ENCODE measurements around the gene PKNOX1. TPM values are rescaled to one million over a fixed set of nuclear protein-coding genes. Genes with fewer than 3 reads are reported as not detected.
A peak's percentile ranks its signal among the peaks of the same experiment; 100 is the strongest.

The PKNOX1 gene
- total RNA-seq, 1 experiment from 2014 or later = 15.0 TPM

- BruUV-seq (replicated peaks) = no TSS peak
- H3K4me1 Mint-ChIP-seq (ENCODE audit: insufficient read depth, unreplicated experiment) = peaks cover 7% of the 10 kb centered on the region
- no peak overlapping the region for H3K27ac Mint-ChIP-seq (ENCODE audit: low read depth, unreplicated experiment)
Observed at GRCh38 chr21:42989816-42990650, 15.7 kb downstream of the PKNOX1 start.

GRCh38 chr21:42991992-42992740, 17.8 kb downstream of the PKNOX1 start:
- Mint-ChIP-seq H3K4me1 (ENCODE audit: insufficient read depth, unreplicated experiment) (peaks cover 7% of the 10 kb centered on the region), H3K4me3 (ENCODE audit: unreplicated experiment) (no peak overlapping the region), H3K36me3 (ENCODE audit: insufficient read depth, unreplicated experiment) (peaks cover 7% of the 10 kb centered on the region), H3K9me3 (ENCODE audit: unreplicated experiment) (no peaks in the 10 kb centered on the region), H3K27me3 (ENCODE audit: insufficient read depth, unreplicated experiment) (no peaks in the 10 kb centered on the region), H3K27ac (ENCODE audit: low read depth, unreplicated experiment) (no peak overlapping the region)
- BruUV-seq (replicated peaks) = no TSS peak
- intact Hi-C loops (cut with micrococcal nuclease) = no loop called here
- peak; percentile 41 for DNase-seq (ENCODE audit: unreplicated experiment)
- no peak for TF ChIP-seq CTCF (IDR thresholded peaks at IDR 0.05; ENCODE audit: unreplicated experiment)
- ChIA-PET CTCF (no interaction called here), POLR2A (interaction anchor here (0.5 to 1.0 kb wide), 3 partner anchors 11 to 52 kb away, joined by 3 to 4 read pairs (median 4); no protein-coding TSS in a partner anchor)

More at GRCh38 chr21:42989816-42990650, 15.7 kb downstream of the PKNOX1 start:
- H3K4me3 Mint-ChIP-seq (ENCODE audit: unreplicated experiment) = no peak overlapping the region
- CTCF ChIA-PET = interaction anchor here (0.6 kb wide), 1 partner anchor 1210 kb away, joined by 3 read pairs; no protein-coding TSS in a partner anchor
- no peak for TF ChIP-seq CTCF (IDR thresholded peaks at IDR 0.05; ENCODE audit: unreplicated experiment)
- intact Hi-C loops (cut with micrococcal nuclease) = no loop called here
- peaks cover 7% of the 10 kb centered on the region for H3K36me3 Mint-ChIP-seq (ENCODE audit: insufficient read depth, unreplicated experiment)
- DNase-seq (ENCODE audit: unreplicated experiment) = no peak
- H3K27me3 Mint-ChIP-seq (ENCODE audit: insufficient read depth, unreplicated experiment) = no peaks in the 10 kb centered on the region
- H3K9me3 Mint-ChIP-seq (ENCODE audit: unreplicated experiment) = no peaks in the 10 kb centered on the region
- POLR2A ChIA-PET = no interaction called here

GRCh38 chr21:42993051-42993712, 18.8 kb downstream of the PKNOX1 start:
- no TSS peak for BruUV-seq (replicated peaks)
- TF ChIP-seq CTCF (IDR thresholded peaks at IDR 0.05; ENCODE audit: unreplicated experiment) = no peak
- peaks cover 7% of the 10 kb centered on the region for H3K4me1 Mint-ChIP-seq (ENCODE audit: insufficient read depth, unreplicated experiment)
- H3K27me3 Mint-ChIP-seq (ENCODE audit: insufficient read depth, unreplicated experiment) = no peaks in the 10 kb centered on the region
- peaks cover 8% of the 10 kb centered on the region for H3K9me3 Mint-ChIP-seq (ENCODE audit: unreplicated experiment)
- POLR2A ChIA-PET = interaction anchor here (0.6 kb wide), 1 partner anchor 101 kb away, joined by 3 read pairs; no protein-coding TSS in a partner anchor
- intact Hi-C loops (cut with micrococcal nuclease) = no loop called here
- H3K27ac Mint-ChIP-seq (ENCODE audit: low read depth, unreplicated experiment) = no peak overlapping the region
- no peak for DNase-seq (ENCODE audit: unreplicated experiment)
- peaks cover 7% of the 10 kb centered on the region for H3K36me3 Mint-ChIP-seq (ENCODE audit: insufficient read depth, unreplicated experiment)
- CTCF ChIA-PET = no interaction called here
- no peak overlapping the region for H3K4me3 Mint-ChIP-seq (ENCODE audit: unreplicated experiment)

Data from MCF 10A (cell line).